HepG2 (cell line): ENCODE measurements around the gene ZBTB17. TPM values are rescaled to one million over a fixed set of nuclear protein-coding genes. Genes with fewer than 3 reads are reported as not detected.
A peak's percentile ranks its signal among the peaks of the same experiment; 100 is the strongest.

Experiments
- CREM ChIP-seq, 2 experiments: sonication (generic) in 1 of 2; formaldehyde crosslinking in 1 of 2; IDR thresholded peaks; 2 replicates each; pipeline versions ENCODE4 v1.4.0 to v1.6.1; 2016 to 2020; ENCODE audit warnings: antibody characterized with exemption in 1 of 2, mild to moderate bottlenecking in 1 of 2, missing genetic modification reagents in 1 of 2
- DDIT3 ChIP-seq: sonication (generic); formaldehyde crosslinking; IDR thresholded peaks from 2 replicates; pipeline ENCODE4 v1.4.0; 2020; ENCODE audit warnings: mild to moderate bottlenecking, missing genetic modification reagents
- FOXA3 ChIP-seq: IDR thresholded peaks from 2 replicates; pipeline ENCODE4 v1.6.1; 2016; ENCODE audit warnings: missing genetic modification reagents, missing compliant biosample characterization
- NR2F2 ChIP-seq: IDR thresholded peaks from 2 replicates; pipeline ENCODE4 v1.6.1; 2012; ENCODE audit warnings: low read depth, inconsistent platforms, borderline replicate concordance
- SIX4 ChIP-seq: sonication (generic); formaldehyde crosslinking; IDR thresholded peaks from 2 replicates; pipeline ENCODE4 v1.4.0; 2020; ENCODE audit warnings: missing genetic modification reagents
- ZBTB21 ChIP-seq: sonication (generic); formaldehyde crosslinking; IDR thresholded peaks from 2 replicates; pipeline ENCODE4 v1.4.0; 2020; ENCODE audit warnings: missing genetic modification reagents
- ZNF142 ChIP-seq: sonication (generic); formaldehyde crosslinking; IDR thresholded peaks from 2 replicates; pipeline ENCODE4 v1.4.0; 2020; ENCODE audit warnings: missing genetic modification reagents
- ZNF251 ChIP-seq: sonication (generic); formaldehyde crosslinking; IDR thresholded peaks from 2 replicates; pipeline ENCODE4 v1.9.0; 2021; ENCODE audit warnings: mild to moderate bottlenecking, missing genetic modification reagents
- ZNF33B ChIP-seq: sonication (generic); formaldehyde crosslinking; IDR thresholded peaks from 2 replicates; pipeline ENCODE4 v1.5.1; 2020; ENCODE audit warnings: mild to moderate bottlenecking, missing genetic modification reagents
- ZNF354B ChIP-seq: sonication (generic); formaldehyde crosslinking; IDR thresholded peaks from 2 replicates; pipeline ENCODE4 v1.8.0; 2022; ENCODE audit warnings: mild to moderate bottlenecking, missing genetic modification reagents
- ZNF564 ChIP-seq: sonication (generic); formaldehyde crosslinking; IDR thresholded peaks from 2 replicates; pipeline ENCODE4 v1.8.1; 2023; ENCODE audit warnings: mild to moderate bottlenecking, missing genetic modification reagents
- ZNF713 ChIP-seq: sonication (generic); formaldehyde crosslinking; IDR thresholded peaks from 2 replicates; pipeline ENCODE4 v1.4.0; 2020; ENCODE audit warnings: mild to moderate bottlenecking, missing genetic modification reagents
- ZNF720 ChIP-seq: sonication (generic); formaldehyde crosslinking; IDR thresholded peaks from 2 replicates; pipeline ENCODE4 v1.4.0; 2020; ENCODE audit warnings: missing genetic modification reagents
- ZNF766 ChIP-seq: sonication (generic); formaldehyde crosslinking; IDR thresholded peaks from 2 replicates; pipeline ENCODE4 v1.5.0; 2020; ENCODE audit warnings: missing genetic modification reagents, borderline replicate concordance
- polyA plus RNA-seq, 8 experiments: library from polyadenylated mRNA; depleted of rRNA in 3 of 8; stranded (reverse) in 7 of 8; unstranded in 1 of 8; fragments of >200 nt; fragmentation: Illumina TruSeq in 4 of 8; extraction: Trizol in 4 of 8; gene quantifications; 2 replicates each; pipeline versions ENCODE4 v1.2.1 to v1.2.3, GENCODE V29; 2011 to 2016; ENCODE audit warnings: low read depth in 4 of 8, missing spikeins in 1 of 8, mixed read lengths in 1 of 8; ENCODE audit not compliant: insufficient read depth in 1 of 8
- total RNA-seq, 5 experiments: library from RNA; depleted of rRNA; stranded (reverse); fragments of >200 nt; fragmentation: Illumina TruSeq; extraction: Trizol; gene quantifications; 2 replicates each; pipeline ENCODE4 v1.2.3, GENCODE V29; 2016; ENCODE audit warnings: low read depth in 1 of 5
- TF ChIP-seq, protein P1 (sequence below): sonication (generic); formaldehyde crosslinking; IDR thresholded peaks from 2 replicates; pipeline ENCODE4 v1.8.0; 2022; ENCODE audit warnings: mild to moderate bottlenecking, missing genetic modification reagents; ENCODE audit not compliant: insufficient replicate concordance
- TF ChIP-seq, protein P2 (sequence below): IDR thresholded peaks from 2 replicates; pipeline ENCODE4 v1.6.1; 2016; ENCODE audit warnings: low read depth, control low read depth
- TF ChIP-seq, protein P3 (sequence below): sonication (generic); formaldehyde crosslinking; IDR thresholded peaks from 2 replicates; pipeline ENCODE4 v1.5.0; 2020; ENCODE audit warnings: missing genetic modification reagents

The ZBTB17 gene
- total and polyA plus RNA-seq, 2 of the 13 experiments (the other 11 are each of a cell fraction or from before 2014, with no cell fraction given) = 16.7 to 17.0 TPM

- TF ChIP-seq ZNF142 (no peak), ZNF713 (CRISPR knock-in tag) (no peak), DDIT3 (CRISPR knock-in tag) (no peak), ZNF720 (CRISPR knock-in tag) (no peak), SIX4 (no peak), ZBTB21 (CRISPR knock-in tag) (no peak), CREM (IDR thresholded peaks at IDR 0.05) (no peak), CREM (CRISPR knock-in tag; IDR thresholded peaks at IDR 0.05) (no peak), ZNF564 (CRISPR knock-in tag) (no peak), ZNF33B (no peak), ZNF766 (no peak), ZNF354B (CRISPR knock-in tag) (no peak), ZNF251 (CRISPR knock-in tag) (no peak), FOXA3 (no peak), NR2F2 (no peak)
- TF ChIP-seq, protein P1, sequence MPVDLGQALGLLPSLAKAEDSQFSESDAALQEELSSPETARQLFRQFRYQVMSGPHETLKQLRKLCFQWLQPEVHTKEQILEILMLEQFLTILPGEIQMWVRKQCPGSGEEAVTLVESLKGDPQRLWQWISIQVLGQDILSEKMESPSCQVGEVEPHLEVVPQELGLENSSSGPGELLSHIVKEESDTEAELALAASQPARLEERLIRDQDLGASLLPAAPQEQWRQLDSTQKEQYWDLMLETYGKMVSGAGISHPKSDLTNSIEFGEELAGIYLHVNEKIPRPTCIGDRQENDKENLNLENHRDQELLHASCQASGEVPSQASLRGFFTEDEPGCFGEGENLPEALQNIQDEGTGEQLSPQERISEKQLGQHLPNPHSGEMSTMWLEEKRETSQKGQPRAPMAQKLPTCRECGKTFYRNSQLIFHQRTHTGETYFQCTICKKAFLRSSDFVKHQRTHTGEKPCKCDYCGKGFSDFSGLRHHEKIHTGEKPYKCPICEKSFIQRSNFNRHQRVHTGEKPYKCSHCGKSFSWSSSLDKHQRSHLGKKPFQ (CRISPR knock-in tag) = no peak
- TF ChIP-seq, protein P2, sequence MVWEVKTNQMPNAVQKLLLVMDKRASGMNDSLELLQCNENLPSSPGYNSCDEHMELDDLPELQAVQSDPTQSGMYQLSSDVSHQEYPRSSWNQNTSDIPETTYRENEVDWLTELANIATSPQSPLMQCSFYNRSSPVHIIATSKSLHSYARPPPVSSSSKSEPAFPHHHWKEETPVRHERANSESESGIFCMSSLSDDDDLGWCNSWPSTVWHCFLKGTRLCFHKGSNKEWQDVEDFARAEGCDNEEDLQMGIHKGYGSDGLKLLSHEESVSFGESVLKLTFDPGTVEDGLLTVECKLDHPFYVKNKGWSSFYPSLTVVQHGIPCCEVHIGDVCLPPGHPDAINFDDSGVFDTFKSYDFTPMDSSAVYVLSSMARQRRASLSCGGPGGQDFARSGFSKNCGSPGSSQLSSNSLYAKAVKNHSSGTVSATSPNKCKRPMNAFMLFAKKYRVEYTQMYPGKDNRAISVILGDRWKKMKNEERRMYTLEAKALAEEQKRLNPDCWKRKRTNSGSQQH (CRISPR knock-in tag) = peak; percentile 6; the same call in 1 of the 2 replicates
- TF ChIP-seq, protein P3, sequence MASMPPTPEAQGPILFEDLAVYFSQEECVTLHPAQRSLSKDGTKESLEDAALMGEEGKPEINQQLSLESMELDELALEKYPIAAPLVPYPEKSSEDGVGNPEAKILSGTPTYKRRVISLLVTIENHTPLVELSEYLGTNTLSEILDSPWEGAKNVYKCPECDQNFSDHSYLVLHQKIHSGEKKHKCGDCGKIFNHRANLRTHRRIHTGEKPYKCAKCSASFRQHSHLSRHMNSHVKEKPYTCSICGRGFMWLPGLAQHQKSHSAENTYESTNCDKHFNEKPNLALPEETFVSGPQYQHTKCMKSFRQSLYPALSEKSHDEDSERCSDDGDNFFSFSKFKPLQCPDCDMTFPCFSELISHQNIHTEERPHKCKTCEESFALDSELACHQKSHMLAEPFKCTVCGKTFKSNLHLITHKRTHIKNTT = no peak
Measured at GRCh38 chr1:16013220-16013907, 37.5 kb upstream of the ZBTB17 start (continued).
